Measurements from ENCODE around the gene ATP11A.

The ATP11A gene

GRCh38 chr13:112770504-112770903 is 80.7 kb downstream of the ATP11A start:
- H3K27me3 ChIP-seq (ENCODE audit: insufficient read depth, low read length, poor library complexity), result no peaks in the 10 kb centered on the region
- H4K20me1 ChIP-seq (ENCODE audit: insufficient read depth, low read length), result peaks cover 75% of the 10 kb centered on the region
- ATAC-seq (ENCODE audit: insufficient read depth, low read depth) (no peak), DNase-seq (no peak)
- TF ChIP-seq, protein P1, sequence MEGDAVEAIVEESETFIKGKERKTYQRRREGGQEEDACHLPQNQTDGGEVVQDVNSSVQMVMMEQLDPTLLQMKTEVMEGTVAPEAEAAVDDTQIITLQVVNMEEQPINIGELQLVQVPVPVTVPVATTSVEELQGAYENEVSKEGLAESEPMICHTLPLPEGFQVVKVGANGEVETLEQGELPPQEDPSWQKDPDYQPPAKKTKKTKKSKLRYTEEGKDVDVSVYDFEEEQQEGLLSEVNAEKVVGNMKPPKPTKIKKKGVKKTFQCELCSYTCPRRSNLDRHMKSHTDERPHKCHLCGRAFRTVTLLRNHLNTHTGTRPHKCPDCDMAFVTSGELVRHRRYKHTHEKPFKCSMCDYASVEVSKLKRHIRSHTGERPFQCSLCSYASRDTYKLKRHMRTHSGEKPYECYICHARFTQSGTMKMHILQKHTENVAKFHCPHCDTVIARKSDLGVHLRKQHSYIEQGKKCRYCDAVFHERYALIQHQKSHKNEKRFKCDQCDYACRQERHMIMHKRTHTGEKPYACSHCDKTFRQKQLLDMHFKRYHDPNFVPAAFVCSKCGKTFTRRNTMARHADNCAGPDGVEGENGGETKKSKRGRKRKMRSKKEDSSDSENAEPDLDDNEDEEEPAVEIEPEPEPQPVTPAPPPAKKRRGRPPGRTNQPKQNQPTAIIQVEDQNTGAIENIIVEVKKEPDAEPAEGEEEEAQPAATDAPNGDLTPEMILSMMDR (IDR thresholded peaks at IDR 0.05; ENCODE audit: borderline replicate concordance, extremely low read depth, low read length, poor library complexity, severe bottlenecking), result no peak
- no peak for TF ChIP-seq EZH2 (IDR thresholded peaks at IDR 0.05; ENCODE audit: borderline replicate concordance, low read depth, low read length, severe bottlenecking)
- H3K4me1 ChIP-seq (ENCODE audit: insufficient read depth, low read length), result no peaks in the 10 kb centered on the region
- peaks cover 60% of the 10 kb centered on the region for H3K79me2 ChIP-seq (ENCODE audit: insufficient read depth, low read length)
- no peak overlapping the region for H3K4me3 ChIP-seq (ENCODE audit: low read depth in 1 of 2, low read length in 2 of 2)
- H3K36me3 ChIP-seq (ENCODE audit: insufficient read depth, low read length), result no peaks in the 10 kb centered on the region
- no peak overlapping the region for H3K4me2 ChIP-seq (ENCODE audit: insufficient read depth, low read length)
- no peak overlapping the region for H3K27ac ChIP-seq (ENCODE audit: low read length)
- no peak overlapping the region for H3K9ac ChIP-seq (ENCODE audit: low read depth, low read length)
- H3K9me3 ChIP-seq (ENCODE audit: insufficient read depth, low read length, severe bottlenecking), result no peaks in the 10 kb centered on the region
- no peak overlapping the region for H2AFZ ChIP-seq (ENCODE audit: low read depth, low read length)

DNA sequence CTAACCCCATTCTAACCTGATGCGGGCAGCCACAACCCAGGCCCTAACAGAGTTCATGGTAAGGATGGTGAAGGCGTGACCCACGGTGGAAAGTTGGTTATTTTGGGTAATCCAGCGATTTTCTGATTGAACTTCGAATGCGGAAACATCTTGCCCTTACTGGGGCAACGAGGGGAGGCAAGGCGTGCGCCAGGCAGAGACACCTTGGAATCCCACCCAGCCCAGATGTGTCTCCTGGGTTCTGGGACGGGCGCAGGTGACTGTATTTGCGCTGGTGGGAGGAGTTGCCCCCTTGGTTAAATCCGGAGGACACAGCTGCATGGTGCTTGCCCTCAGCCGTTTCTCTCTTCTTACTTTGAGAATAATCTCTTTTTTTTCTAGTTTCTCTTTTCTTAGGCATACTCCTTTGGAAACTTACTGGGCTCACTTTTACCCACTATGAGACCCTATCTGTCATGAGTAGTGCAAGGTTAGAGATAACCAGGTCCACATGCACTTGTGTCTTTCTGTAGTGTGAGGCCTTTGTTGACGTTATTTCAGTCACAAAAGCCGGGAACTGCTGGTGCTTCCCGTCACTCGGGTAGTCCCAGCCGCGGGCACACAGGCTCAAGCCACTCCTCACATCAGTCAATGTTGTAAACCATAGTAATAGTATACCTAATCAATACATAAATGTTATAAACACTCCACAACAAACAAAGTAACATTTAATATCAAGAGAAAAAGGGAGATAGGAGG is 81.5 kb downstream of the ATP11A start:
- no peak for ATAC-seq (ENCODE audit: insufficient read depth, low read depth)
- Histone ChIP-seq H3K9ac (ENCODE audit: low read depth, low read length) (no peak overlapping the region), H3K4me2 (ENCODE audit: insufficient read depth, low read length) (no peak overlapping the region), H3K27me3 (ENCODE audit: insufficient read depth, low read length, poor library complexity) (no peaks in the 10 kb centered on the region), H3K36me3 (ENCODE audit: insufficient read depth, low read length) (no peaks in the 10 kb centered on the region), H3K27ac (ENCODE audit: low read length) (no peak overlapping the region), H3K9me3 (ENCODE audit: insufficient read depth, low read length, severe bottlenecking) (no peaks in the 10 kb centered on the region), H3K4me1 (ENCODE audit: insufficient read depth, low read length) (no peaks in the 10 kb centered on the region), H4K20me1 (ENCODE audit: insufficient read depth, low read length) (peaks cover 77% of the 10 kb centered on the region), H3K79me2 (ENCODE audit: insufficient read depth, low read length) (peaks cover 68% of the 10 kb centered on the region), H3K4me3 (ENCODE audit: low read depth in 1 of 2, low read length in 2 of 2) (no peak overlapping the region), H2AFZ (ENCODE audit: low read depth, low read length) (no peak overlapping the region)
- TF ChIP-seq, protein P1 (IDR thresholded peaks at IDR 0.05; ENCODE audit: borderline replicate concordance, extremely low read depth, low read length, poor library complexity, severe bottlenecking), result no peak
- TF ChIP-seq EZH2 (IDR thresholded peaks at IDR 0.05; ENCODE audit: borderline replicate concordance, low read depth, low read length, severe bottlenecking), result no peak
- no peak for DNase-seq

- no peaks in the 10 kb centered on the region for H3K4me1 ChIP-seq (ENCODE audit: insufficient read depth, low read length)
- no peak overlapping the region for H3K27ac ChIP-seq (ENCODE audit: low read length)
- no peaks in the 10 kb centered on the region for H3K36me3 ChIP-seq (ENCODE audit: insufficient read depth, low read length)
- TF ChIP-seq EZH2 (IDR thresholded peaks at IDR 0.05; ENCODE audit: borderline replicate concordance, low read depth, low read length, severe bottlenecking), result no peak
- TF ChIP-seq, protein P1 (IDR thresholded peaks at IDR 0.05; ENCODE audit: borderline replicate concordance, extremely low read depth, low read length, poor library complexity, severe bottlenecking), result no peak
- H3K79me2 ChIP-seq (ENCODE audit: insufficient read depth, low read length), result peaks cover 71% of the 10 kb centered on the region
- no peaks in the 10 kb centered on the region for H3K9me3 ChIP-seq (ENCODE audit: insufficient read depth, low read length, severe bottlenecking)
- peaks cover 77% of the 10 kb centered on the region for H4K20me1 ChIP-seq (ENCODE audit: insufficient read depth, low read length)
- H2AFZ ChIP-seq (ENCODE audit: low read depth, low read length), result no peak overlapping the region
- no peaks in the 10 kb centered on the region for H3K27me3 ChIP-seq (ENCODE audit: insufficient read depth, low read length, poor library complexity)
- DNase-seq (no peak), ATAC-seq (ENCODE audit: insufficient read depth, low read depth) (no peak)
- no peak overlapping the region for H3K9ac ChIP-seq (ENCODE audit: low read depth, low read length)
- no peak overlapping the region for H3K4me2 ChIP-seq (ENCODE audit: insufficient read depth, low read length)
- no peak overlapping the region for H3K4me3 ChIP-seq (ENCODE audit: low read depth in 1 of 2, low read length in 2 of 2)
Observed at GRCh38 chr13:112771877-112772538, 82.2 kb downstream of the ATP11A start.

All from DND-41 (cell line).